HL-60/S4 treated with retinoic acid at 250 ng/mL for 4 days and 3 days (cell line): Measurements from ENCODE around the gene GNG7.
"Not testable (repeated sequence)": the region's sequence is repeated elsewhere in the genome, so short reads cannot be mapped to it uniquely, and the experiment has no call there.

Experiments
- in situ Hi-C: fragments of 300-500 bp; cut with MboI; formaldehyde crosslinking; loops from 2 replicates; pipeline ENCODE4 v1.7.0; 2022; ENCODE audit warnings: low sequenced_read_pairs

Gene GNG7

DNA sequence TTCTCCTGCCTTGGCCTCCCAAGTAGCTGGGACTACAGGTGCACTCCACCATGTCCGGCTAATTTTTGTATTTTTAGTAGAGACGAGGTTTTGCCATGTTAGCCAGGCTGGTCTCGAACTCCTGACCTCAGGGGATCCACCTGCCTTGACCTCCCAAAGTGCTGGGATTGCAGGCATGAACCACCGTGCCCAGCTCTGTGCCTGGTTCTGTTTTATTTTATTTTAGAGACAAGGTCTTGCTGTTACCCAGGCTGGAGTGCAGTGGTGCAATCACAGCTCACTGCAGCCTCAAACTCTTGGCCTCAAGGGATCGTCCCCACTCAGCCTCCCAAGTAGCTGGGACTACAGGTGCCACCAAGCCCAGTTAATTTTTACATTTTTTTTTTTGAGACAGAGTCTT is 122.1 kb downstream of the GNG7 start:
- in situ Hi-C loops, result not testable (repeated sequence)

DNA sequence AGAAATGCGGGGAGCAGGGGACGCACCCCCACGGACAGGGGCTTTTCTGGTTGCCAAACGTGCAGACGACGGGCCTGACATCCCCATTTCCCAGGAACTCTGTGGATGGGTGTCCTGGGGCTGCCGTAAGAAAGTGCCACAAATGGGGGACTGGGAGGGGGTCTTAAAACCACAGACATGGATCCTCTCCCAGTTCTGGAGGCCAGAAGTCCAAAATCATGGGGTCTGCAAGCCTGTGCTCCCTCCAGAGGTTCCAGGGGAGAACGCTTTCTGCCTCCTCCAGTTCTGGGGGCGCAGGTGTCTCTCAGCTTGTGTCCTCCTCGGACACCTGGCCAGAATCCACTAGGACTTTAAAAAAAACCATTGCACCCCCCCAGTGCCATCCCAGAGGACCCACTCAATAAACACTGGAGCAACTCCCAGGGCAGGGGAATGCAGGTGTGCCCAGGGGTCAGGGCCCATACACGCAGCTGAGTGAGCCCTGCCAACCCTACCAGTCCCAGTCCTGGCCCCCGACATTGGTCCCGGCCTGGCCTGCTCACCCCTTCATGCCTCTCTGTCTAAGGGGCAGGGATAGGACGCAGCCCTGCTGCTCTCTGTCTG is 122.7 kb downstream of the GNG7 start:
- in situ Hi-C loops, result no loop called here

DNA sequence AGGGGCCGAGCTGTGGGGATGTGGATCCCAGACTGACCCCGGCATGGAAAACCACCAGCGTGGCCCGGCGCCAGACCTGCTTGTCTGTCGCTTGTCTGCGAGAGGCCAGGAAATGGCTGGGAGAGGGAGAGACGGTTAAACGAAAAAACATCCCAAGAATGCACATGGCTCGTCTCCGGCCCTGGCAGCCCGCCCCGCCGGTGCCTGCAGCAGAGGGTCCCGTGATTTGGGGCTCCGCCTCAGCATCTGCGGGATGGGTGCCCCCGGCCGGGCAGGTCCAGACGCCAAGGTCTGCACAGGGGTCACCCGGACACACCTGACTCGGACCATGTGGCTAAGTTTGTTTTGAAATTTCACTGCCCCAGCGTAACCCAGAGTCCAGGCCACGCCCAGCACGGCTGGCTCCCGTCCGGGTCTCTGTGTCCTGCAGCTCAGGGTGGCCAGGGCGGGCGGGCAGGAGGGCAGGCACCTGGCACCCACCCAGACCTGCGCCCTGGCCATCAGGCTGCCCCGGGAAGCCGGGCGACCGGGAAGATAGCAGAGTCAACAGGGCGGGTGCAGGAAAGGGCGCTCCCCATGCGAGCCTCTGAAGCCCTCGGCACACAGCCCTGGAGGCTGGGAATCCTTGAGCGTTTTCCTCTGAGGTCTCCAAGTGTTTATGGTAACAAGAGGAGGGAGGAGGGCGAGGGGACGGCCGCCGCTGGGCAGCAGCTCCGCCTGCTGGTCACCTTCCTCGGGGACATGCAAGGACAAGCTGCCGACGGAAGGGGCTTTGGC is 123.4 kb downstream of the GNG7 start:
- in situ Hi-C loops, result no loop called here

DNA sequence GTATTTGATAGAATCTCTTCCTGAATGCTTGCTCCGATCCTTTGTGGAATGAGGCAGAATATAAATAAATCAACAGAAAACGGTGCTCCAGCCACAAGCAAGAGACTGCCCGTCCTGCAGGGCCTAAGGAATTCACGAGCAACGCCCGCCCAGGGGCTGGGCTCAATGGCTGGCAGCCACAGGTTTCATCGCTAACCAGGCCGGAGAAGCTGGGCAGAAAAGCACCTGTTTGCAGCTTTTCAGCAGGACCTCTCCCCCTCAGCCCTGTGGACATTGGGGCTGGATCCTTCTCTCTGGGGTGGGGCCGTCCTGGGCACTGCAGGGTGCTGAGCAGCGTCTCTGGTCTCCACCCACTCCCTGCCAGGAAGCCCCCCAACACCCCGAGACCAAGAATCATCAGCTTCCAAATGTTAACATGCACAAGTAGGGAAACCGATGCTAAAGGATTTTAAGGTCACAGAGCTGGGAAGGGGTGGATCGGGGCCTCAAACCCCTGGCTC is 124.1 kb downstream of the GNG7 start:
- in situ Hi-C loops, result no loop called here

DNA sequence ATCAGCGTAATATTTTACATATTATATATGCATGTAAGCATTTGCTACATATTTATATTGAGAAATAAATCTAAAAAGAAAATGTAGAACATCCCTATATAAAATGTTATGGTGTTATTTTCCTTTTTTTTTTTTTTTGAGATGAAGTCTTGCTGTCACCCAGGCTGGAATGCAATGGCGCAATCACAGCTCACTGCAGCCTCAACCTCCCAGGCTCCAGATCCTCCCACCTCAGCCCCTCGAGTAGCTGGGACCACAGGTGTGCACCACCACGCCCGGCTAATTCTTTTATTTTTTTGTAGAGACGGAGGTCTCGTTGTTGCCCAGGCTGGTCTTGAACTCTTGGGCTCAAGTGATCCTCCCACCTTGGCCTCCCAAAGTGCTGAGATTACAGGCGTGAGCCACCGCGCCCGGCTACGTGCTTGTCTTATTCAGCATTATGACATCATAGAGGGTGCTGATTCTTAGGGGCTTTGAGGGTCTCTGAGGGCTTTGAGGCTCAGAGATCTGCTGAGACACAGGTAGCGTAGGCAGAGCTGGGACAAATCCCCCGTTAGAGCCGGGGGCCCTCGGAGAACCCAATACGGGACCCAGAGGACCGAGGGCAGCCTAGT is 124.7 kb downstream of the GNG7 start:
- in situ Hi-C loops, result no loop called here

DNA sequence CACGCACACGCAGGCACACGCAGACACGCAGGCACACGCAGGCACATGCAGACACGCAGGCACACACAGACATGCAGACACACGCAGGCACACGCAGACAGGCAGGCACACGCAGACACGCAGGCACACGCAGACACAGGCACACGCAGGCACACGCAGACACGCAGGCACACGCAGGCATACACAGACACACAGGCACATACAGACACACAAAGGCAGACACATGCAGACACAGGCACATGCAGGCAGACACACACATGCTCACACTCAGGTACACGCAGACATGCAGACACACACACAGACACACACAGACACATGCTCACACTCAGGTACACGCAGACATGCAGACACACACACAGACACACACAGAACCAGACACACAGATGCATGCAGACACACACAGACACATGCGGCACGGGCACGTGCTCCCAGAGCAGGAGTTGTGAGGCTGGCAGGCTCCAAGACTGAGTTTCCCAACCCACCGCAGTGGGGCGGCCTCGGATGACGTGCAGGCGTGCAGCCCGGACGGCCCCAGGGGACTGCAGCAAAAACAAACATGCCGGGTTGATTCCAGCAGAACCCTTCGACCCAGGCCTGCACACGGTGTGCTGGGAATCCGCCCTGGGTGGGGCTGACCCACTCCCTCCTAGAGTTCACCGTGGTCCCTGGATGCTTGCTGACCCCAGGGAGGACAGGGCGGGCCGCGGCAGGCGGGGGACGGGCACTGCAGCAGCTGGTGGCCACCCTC is 126.6 kb downstream of the GNG7 start:
- in situ Hi-C loops, result no loop called here

DNA sequence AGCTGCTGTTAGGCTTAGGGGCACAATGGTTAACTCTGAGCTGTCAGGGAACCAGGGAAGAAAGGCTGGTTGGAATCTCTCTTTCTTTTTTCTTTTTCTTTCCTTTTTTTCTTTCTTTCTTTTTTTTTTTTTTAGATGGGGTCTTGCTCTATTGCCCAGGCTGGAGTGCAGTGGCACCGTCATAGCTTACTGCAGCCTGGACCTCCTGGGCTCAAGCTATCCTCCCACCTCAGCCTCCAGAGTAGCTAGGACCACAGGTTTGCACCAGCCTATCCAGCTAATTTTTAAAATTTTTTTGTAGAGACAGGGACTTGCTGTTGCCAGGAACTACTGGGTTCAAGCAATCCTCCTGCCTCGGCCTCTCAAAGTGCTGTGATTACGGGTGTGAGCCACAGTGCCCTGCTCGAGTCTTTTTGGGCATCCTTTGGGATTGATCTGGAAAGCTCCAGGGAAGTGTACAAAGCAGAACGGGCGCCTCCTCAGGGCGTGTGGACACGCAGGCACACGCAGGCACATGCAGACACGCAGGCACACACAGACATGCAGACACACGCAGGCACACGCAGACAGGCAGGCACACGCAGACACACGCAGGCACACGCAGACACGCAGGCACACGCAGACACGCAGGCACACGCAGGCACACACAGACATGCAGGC is 127.4 kb downstream of the GNG7 start:
- in situ Hi-C loops, result no loop called here

DNA sequence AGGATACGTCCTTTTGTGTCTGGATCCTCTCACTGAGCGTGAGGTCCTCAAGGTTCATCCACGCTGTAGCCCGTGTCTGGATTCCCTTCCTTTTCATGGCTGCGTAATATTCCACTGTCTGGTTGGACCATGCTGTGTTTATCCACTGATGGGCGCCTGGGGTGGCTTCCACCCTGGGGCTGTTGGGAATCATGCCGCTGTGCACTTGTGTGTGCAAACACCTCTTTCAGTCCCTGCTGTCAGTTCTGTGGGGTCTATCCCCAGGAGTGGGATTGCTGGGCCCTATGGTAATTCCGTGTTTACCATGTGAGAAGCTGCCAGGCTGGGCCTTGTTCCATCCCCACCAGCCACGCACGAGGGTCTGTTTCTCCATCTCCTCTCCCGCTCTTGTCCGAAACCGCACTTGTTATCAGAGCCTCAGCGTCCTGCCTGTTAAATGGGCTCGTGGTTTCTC is 128.0 kb downstream of the GNG7 start:
- in situ Hi-C loops, result no loop called here

DNA sequence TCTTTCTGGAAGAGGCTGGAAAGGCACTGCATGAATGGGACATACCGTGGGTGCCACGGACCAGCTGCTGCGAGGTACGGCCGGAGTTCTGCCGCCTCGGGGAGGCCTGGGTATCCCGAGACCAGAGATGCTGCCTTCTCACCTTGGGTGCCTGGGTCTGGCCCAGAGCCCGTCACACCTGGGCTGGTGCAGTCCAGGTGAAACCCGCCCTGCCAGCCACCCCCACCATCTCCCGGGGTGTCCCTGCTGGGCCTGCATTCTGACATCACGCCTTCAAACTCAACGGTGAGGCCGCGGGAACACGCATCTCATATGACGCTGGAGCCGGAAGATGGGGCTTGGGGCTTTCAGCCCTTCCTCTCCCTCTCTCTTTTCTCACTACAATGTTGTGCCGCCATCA is 128.6 kb downstream of the GNG7 start:
- in situ Hi-C loops, result no loop called here

DNA sequence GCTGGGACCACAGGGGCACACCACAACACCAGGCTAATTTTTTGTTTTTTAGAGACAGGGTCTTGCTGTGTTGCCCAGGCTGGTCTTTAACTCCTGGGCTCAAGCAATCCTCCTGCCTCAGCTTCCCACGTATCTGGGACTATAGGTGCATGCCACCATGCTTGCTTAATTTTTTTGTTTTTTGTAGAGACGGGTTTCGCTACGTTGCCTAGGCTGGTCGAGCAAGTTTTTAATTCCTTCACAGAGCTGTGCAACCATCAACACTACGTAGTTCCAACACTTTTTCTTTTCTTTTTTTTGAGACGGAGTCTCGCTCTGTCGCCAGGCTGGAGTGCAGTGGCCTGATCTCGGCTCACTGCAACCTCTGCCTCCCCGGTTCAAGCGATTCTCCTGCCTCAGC is 130.3 kb downstream of the GNG7 start:
- in situ Hi-C loops, result not testable (repeated sequence)

DNA sequence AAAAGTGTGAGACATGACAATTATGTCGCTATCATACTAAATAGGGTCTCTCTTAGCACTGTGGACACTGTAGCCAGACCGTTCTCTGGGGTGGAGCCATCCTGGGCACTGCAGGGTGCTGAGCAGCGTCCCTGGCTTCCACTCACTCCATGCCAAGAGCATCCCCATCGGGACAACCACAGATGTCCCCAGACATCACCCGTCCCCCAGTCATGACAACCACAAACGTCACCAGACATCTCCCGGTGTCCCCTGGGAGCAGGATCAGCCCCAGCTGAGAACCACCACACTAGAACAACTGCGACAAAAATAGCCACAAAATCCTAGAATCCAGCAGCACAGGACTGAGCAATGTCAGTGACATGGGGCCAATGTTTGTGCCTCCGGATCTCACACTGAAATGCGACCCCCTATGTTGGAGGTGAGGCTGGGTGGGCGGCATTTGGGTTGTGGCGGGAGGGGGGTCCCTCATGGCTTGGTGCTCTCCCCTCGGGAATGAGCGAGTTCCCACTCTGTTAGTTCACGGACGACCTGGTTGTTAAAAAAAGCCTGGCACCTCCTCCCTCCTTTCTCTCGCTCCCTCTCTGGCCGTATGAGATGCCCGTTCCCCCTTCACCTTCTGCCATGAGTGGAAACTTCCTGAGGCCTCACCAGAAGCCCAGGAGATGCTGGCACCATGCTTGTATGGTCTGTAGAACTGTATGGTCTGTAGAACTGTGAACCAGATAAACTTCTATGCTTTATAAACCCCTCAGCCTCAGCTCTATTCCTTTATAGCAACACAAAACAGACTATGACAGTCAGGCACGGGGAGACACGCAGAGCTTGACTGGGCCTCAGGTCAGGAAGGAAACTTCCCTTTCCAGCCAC is 132.7 kb downstream of the GNG7 start:
- in situ Hi-C loops, result no loop called here

DNA sequence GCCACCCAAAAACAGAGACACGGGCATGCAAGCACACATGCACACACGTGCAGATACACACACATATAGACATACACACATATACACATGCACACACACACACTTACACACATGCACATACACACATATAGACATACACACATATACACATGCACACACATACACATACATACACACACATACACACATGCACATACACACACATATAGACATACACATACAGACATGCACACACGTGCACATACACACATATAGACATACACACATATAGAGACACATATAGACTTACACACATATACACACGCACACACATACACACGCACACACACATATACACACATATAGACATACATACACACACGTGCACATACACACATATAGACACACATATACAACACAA is 134.5 kb downstream of the GNG7 start:
- in situ Hi-C loops, result no loop called here

DNA sequence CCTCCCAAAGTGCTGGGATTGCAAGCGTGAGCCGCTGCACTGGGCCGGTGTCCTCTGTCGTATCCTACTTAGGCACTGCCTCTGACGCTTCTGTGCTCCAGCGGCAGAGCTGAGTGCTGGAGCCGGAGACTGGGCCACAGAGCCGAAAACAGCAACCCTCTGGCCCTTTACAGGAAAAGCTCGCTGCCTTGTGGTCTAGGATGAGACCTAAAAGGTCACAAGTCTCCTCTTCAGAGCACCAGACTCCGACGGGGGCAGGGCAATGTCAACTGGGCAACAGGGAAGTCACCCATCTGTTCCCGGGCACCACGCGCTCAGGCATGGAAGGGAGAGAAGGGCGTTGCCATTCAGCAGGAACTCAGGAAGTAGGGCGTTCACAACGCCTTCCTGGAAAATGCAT is 134.9 kb downstream of the GNG7 start:
- in situ Hi-C loops, result no loop called here

DNA sequence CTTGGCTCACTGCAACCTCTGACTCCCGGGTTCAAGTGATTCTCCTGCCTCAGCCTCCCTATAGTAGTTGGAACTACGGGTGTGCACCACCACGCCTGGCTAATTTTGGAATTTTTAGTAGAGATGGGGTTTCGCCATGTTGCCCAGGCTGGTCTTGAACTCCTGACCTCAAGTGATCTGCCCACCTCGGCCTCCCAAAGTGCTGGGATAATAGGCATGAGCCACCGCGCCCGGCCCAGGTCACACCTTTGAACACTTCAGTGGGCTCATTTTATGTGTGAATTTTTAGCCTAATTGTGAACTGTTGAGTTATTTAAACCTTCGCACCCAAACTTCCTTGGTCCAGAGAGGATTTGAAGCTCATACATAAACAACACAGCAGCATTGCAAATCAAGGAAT is 138.9 kb downstream of the GNG7 start:
- in situ Hi-C loops, result not testable (repeated sequence)

DNA sequence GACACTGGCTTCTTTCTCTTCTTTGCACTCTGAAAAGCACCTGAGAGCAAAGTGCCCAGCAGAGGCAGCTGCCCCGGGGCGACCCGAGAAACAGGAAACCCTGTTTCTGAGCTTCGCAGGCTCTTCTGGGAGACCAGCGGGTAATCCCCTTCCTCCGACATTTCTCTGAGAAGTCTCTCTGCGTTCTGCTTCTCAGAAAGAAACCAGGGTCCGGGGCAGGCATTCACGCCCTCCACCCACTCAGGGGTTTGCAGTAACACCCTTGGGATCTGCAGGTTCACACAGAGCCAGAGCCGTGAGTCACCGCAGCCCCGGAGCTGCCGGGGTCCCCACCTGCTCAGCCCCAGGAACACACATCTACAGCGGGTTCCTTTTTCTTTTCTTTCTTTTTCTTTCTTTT is 140.6 kb downstream of the GNG7 start:
- in situ Hi-C loops, result no loop called here

DNA sequence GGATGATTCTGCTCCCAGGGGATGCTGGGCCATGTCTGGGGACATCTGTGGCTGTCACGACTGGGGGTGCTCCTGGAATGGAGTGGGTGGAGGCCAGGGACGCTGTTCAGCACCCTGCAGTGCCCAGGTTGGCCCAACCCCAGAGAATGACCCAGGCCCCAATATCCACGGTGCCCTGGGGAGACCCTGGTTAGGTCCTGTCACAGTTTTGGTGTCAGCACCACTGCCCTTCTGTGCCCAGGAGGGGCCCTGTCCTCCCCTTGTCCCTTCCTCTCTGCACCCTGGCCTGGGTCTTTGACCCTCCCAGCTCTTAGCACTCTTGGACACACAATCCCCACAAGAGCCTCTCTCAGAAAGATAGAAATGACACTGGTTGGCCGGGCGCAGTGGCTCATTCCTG is 141.3 kb downstream of the GNG7 start:
- in situ Hi-C loops, result no loop called here

DNA sequence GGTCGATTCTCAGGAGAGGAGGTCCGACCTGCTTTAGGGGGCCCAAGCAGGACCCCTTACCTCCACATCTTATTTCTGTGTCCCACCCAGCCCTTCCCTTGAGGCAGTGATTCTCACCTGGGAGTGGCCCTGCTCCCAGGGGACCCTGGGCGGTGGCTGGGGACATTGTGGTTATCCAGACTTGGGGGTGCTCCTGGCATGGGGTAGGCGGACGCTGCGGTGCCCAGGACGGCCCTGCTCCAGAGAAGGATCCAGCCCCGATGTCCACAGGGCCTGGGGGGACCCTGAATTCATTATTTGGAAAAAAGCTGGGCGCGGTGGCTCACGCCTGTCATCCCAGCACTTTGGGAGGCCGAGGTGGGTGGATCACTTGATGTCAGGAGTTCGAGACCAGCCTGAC is 142.1 kb downstream of the GNG7 start:
- in situ Hi-C loops, result no loop called here

DNA sequence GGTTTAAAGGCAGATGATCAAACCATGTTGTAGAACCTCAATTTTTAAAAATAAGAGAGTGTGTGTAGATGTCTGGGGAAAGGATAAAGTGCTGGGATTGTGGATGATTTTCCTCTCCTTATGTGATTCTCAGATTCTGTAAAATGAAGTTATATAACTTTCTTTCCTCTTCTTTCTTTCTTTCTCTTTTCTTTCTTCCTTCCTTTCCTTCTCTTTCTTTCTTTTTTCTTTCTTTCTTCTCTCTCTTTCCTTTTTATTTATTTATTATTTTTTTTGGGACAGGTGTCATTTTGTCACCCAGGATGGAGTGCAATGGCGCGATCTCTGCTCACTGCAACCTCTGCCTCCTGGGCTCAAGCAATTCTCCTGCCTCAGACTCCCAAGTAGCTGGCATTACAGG is 144.0 kb downstream of the GNG7 start:
- in situ Hi-C loops, result no loop called here

DNA sequence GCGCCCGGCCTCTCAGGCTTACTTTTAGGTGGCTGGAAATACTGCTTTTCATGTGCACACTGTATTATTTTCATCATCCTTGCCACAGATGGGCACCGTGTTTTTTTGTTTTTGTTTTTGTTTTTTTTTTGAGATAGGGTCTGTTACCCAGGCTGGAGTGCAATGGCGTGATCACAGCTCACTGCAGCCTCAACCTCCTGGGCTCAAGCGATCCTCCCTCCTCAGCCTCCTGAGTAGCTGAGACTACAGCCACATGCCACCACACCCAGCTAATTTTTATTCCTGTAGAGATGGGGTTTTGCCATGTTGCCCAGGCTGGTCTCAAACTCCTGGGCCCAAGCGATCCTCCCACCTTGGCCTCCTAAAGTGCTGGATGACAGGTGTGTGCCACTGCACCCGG is 144.4 kb downstream of the GNG7 start:
- in situ Hi-C loops, result not testable (repeated sequence)

DNA sequence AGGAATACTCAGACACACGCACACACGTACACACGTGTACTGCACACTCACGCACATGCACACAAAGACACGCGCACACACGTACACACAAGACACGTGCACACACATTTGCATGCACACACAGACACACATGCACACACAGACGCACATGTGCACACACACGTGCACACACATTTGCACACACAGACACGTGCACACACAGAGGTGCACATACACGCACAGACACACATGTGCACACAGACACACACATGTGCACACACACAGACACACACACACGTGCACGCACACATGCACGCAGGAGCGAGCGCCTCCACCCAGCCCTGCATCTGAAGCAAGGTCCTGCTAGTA is 145.4 kb downstream of the GNG7 start:
- in situ Hi-C loops, result no loop called here
